DOHH2 (cell line): ENCODE data around the gene NEDD4L.

Experiments used
- CTCF ChIP-seq: fragments of 200-600 bp; sonication (generic); IDR thresholded peaks from one replicate; pipeline ENCODE4 v1.5.1; 2014; ENCODE audit warnings: antibody characterized with exemption, mild to moderate bottlenecking, low read depth, low read length; ENCODE audit not compliant: poor library complexity, severe bottlenecking
- EZH2phosphoT487 ChIP-seq: fragments of 200-600 bp; sonication (generic); IDR thresholded peaks from 2 replicates; pipeline ENCODE4 v1.6.1; 2017; ENCODE audit warnings: borderline replicate concordance, mild to moderate bottlenecking, antibody characterized with exemption, low read length, moderate library complexity, mixed read lengths

- TF ChIP-seq CTCF (no peak), EZH2phosphoT487 (no peak)
Measured at GRCh38 chr18:58362829-58363271, 318.8 kb downstream of the NEDD4L start.
